D721Med (cell line): ENCODE results near the gene C11orf58.

ENCODE experiments used
- DNase-seq: peaks from one replicate; pipeline ENCODE4 v3.0.0; 2011; ENCODE audit warnings: low spot score; ENCODE audit not compliant: insufficient read length
- FAIRE-seq: peaks from 2 replicates; lab custom pipeline; 2011; peaks lifted over from hg19 to GRCh38; lab: Jason Lieb, UNC
- TF ChIP-seq, protein P1 (sequence below): IDR thresholded peaks from 2 replicates; pipeline ENCODE4 v1.5.1; 2012; ENCODE audit warnings: mild to moderate bottlenecking, control low read depth; ENCODE audit not compliant: insufficient read depth; ENCODE audit errors: missing control alignments

Gene C11orf58

DNA sequence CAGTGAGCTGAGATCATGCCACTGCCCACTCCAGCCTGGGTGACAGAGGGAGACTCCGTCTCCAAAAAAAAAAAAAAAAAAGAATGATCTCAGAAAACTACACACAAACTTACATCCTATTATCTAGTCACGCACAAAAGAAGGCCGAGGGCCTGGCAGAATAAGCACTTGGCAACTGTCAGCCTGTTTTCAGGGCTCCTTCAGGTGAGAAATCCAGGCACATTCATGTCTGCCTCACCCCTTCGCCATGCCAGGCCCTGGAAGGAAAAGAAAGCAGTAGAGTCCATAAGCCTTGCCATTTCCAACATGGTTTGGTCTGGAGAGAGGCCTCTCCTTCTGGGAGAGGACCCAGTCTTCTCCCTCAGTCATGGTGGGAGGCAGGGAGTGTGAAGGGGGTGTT, 30.9 kb downstream of the C11orf58 start:
- FAIRE-seq: no peak
- DNase-seq: no peak
- TF ChIP-seq, protein P1, sequence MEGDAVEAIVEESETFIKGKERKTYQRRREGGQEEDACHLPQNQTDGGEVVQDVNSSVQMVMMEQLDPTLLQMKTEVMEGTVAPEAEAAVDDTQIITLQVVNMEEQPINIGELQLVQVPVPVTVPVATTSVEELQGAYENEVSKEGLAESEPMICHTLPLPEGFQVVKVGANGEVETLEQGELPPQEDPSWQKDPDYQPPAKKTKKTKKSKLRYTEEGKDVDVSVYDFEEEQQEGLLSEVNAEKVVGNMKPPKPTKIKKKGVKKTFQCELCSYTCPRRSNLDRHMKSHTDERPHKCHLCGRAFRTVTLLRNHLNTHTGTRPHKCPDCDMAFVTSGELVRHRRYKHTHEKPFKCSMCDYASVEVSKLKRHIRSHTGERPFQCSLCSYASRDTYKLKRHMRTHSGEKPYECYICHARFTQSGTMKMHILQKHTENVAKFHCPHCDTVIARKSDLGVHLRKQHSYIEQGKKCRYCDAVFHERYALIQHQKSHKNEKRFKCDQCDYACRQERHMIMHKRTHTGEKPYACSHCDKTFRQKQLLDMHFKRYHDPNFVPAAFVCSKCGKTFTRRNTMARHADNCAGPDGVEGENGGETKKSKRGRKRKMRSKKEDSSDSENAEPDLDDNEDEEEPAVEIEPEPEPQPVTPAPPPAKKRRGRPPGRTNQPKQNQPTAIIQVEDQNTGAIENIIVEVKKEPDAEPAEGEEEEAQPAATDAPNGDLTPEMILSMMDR: no peak

DNA sequence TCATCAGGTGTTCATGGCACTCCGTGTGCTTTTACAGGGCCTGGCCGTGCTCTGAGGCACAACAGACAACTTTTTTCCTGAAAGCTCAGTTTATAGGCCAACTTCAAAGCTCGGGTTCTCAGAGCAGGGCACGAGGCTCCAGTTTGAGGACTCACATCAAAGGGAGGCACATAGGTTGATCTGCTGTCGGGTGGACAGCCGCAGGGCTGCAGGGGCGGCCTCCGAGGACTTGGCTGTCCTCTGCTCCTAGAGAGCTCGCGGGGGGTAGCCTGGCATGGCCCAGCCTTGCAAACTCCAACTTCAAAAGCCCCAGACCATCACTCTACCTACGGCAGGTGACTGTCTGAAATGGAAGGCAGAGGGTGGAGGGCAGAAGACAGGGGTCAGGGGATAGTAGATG, 31.6 kb downstream of the C11orf58 start:
- no peak for FAIRE-seq
- TF ChIP-seq, protein P1: no peak

DNA sequence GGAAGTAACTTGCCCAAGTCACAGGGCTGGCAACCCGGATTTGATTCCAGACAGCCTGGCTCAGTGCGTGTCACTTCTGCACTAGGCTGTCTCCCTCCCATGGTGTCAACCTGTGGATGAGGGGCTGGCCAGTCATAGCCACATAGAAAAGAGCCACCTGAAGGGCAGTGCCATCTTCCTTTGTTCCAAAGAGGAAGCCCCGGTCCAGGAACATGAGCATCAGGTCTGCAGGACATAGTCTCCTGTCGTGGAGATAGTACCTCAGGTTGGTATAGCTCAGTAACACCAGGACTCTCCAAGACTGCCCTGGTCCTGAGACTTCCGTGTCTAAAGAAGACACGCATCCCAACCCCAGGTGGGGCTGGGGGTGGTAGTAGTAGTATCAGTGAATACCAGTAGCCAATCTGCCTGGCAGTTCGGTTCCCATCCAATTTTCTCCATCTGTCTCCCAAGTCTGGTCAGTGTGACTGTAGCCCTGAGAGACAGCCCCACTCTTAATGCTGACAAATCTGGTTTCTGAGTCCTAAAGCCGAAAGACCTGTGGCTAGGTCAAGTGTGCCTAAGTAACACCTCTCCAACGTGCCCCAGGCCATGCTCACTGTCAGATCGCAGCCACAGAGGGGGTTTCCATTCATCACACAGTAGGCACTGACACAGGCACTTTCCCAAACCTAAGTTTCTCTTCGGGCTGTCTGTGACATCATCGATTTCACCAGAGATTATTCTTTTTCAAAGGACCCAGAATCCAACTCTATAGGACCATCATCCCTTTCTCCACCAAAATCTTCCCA, 33.1 kb downstream of the C11orf58 start:
- TF ChIP-seq, protein P1: no peak
- FAIRE-seq (no peak), DNase-seq (no peak)

More for the DNA sequence above, 31.6 kb downstream of the C11orf58 start:
- no peak for DNase-seq

DNA sequence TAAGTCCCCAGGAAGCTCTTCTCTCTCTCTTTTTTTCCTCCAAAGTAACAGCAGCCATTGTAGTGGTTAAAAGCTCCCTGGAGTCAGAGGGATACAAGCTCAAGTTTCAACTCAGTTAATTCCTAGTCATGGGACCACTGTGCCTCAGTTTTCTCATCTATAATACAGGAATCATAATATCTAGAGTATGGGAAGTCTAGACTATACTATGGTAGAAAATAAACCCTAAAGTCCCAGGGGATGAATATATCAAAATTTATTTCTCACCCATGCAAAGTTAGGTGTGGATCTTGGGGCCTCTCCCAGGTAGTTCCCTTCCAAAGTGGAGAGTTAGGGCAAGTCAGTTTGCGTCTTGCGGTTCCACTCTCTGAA, 33.7 kb downstream of the C11orf58 start:
- DNase-seq (no peak), FAIRE-seq (no peak)

DNA sequence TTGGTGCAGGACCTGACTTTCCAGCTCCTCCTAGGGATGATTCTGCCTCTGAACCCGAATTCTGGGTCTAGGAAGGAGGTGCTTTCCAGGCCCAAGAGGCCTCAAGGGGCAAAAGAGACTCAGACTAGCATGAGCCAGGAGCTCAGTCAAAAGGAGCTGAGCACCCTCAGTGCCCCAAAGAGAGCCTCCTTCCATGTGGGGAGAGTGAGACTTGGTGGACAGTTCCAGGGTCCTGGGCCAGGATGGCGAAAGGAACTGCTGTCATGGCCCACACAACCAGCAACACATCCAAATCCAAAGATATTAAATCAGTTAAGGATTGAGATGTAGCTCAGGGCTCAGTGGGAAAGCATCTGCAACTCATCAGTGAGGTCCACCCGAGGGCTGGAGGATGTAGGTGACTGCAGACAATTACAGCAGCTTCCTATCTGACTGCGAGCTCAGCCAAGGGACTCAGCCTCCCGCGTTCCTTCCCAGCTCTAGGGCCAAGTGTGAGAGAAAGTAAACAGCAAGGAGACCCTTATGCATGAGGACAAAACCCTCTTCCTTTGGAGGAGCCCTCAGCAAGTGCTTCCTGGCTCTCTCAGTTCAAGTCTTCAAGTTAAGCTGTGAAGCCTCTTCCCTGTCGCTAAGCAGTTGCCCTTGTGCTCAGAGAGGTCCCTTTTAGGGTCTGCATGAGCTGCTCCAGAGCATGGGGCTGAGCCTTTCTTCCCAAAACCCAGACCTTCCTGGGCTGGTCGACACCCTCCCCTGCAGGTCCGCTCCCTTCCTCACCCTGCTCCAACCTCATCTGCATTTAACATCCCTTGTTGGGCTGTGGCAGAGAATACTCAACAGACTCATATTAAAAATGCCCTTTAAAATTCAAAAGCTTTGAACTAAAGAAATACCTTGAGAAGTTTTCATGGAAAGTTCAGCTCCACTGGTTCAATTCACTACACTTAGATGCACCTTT, 35.8 kb downstream of the C11orf58 start:
- TF ChIP-seq, protein P1: no peak
- no peak for FAIRE-seq
- no peak for DNase-seq

More for the DNA sequence above, 33.7 kb downstream of the C11orf58 start:
- TF ChIP-seq, protein P1: no peak

DNA sequence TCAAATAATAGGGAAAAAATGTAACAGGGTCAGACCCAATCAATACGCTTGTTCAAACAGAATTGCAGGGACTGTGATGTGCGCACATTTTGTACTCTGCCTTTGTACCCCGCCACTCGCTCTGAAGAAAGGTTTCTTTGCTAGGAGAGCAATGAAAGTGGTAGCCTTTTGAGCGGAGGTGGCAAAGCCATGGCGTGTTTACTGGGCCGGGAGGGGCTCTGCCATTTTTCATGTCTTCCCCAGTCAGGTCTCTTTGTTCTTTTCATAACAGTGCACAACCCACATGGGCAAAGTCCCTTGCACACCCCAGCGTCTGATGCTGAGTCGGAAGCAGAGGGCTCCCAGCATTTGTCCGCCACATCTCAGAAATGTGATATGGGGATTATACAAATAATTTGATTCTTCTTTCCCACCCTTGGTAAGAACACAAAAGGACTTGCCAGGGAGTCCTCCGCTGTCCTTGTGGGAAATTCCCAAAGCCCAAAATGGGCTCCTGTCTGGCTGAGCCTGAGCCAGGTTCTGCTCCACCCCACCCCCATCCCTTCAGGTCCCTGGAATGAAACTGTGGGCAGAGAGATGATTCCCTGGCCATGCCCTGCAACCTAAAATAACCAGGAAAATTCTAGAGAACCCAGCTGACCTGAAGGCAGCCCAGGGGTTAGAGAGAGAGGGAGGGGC, 36.6 kb downstream of the C11orf58 start:
- FAIRE-seq (no peak), DNase-seq (no peak)
- TF ChIP-seq, protein P1: no peak
